HL-60 (cell line): ENCODE data around the gene AOPEP.

Experiments
- DNase-seq, 2 experiments: peaks; one replicate each; pipeline ENCODE4 v3.0.0-alpha.2; 2010 to 2020; ENCODE audit warnings: low read depth in 1 of 2, low spot score in 1 of 2
- H3K27ac ChIP-seq: fragments of 250-450 bp; sonication (Bioruptor Pico); replicated peaks from 2 replicates; pipeline ENCODE4 v1.5.1; 2020; ENCODE audit warnings: mild to moderate bottlenecking, moderate library complexity
- H3K27me3 ChIP-seq: fragments of 250-450 bp; sonication (Bioruptor Pico); 2 replicates; pipeline ENCODE4 v1.5.1; 2021; ENCODE audit warnings: mild to moderate bottlenecking, moderate library complexity; ENCODE audit not compliant: insufficient read depth, poor library complexity, severe bottlenecking
- H3K4me3 ChIP-seq: replicated peaks from 2 replicates; pipeline ENCODE4 v1.5.1; 2011; ENCODE audit warnings: mild to moderate bottlenecking, control low read depth, low read length; ENCODE audit not compliant: insufficient read depth
- GABPA ChIP-seq: IDR thresholded peaks from 2 replicates; pipeline ENCODE4 v1.6.1; 2012; ENCODE audit warnings: low read depth
- POLR2AphosphoS5 ChIP-seq: IDR thresholded peaks from 2 replicates; pipeline ENCODE4 v1.6.1; 2012; ENCODE audit warnings: low read depth
- SPI1 ChIP-seq: IDR thresholded peaks from 2 replicates; pipeline ENCODE4 v1.6.1; 2012; ENCODE audit warnings: low read depth, mild to moderate bottlenecking, borderline replicate concordance
- TF ChIP-seq, protein P1 (sequence below): IDR thresholded peaks from 2 replicates; pipeline ENCODE4 v1.6.1; 2012; ENCODE audit warnings: low read depth; ENCODE audit not compliant: insufficient replicate concordance
- TF ChIP-seq, protein P2 (sequence below): IDR thresholded peaks from one replicate; pipeline ENCODE4 v1.5.1; 2011; ENCODE audit warnings: low read length, control low read depth, inconsistent platforms; ENCODE audit not compliant: insufficient read depth

The AOPEP gene

DNA sequence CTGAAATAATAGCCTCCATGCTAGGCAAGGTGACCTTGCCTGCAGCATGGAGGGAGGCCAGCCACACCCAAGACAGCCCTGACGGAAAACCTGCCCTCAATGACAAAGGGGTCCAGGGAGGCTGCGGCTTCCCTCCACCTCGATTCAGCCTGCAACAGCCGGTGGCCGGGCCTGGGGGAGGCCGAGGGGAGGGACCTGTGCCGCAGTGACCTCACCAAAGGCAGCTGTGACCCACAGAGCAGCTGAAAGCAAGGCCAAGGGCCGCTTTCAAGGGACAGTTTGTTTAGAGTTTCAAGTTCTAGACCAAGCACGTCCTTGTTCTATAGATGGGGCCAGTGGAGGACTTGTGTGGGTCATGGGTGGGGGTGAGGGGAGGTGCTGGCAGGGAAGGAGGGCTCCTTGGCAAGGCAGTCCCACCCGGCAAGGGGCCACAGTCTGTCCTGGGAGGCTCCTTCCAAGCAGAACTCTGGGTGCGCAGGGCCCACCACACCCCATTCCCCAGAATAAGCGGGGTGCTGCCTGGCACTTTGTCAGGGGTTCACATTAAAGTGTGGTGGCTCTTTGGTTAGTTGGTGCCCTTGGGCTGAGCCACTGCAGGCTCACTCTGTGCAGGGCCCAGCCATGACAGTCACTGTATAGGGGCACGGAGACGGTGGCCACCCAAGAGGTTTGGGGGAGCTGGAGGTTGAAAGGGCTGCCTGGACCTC, 364.5 kb downstream of the AOPEP start:
- no peak for DNase-seq
- H3K27me3 ChIP-seq, result no peaks in the 10 kb centered on the region
- H3K27ac ChIP-seq, result no peak overlapping the region
- no peak overlapping the region for H3K4me3 ChIP-seq
- TF ChIP-seq GABPA, result no peak
- TF ChIP-seq SPI1, result no peak
- no peak for TF ChIP-seq POLR2AphosphoS5
- TF ChIP-seq, protein P1, sequence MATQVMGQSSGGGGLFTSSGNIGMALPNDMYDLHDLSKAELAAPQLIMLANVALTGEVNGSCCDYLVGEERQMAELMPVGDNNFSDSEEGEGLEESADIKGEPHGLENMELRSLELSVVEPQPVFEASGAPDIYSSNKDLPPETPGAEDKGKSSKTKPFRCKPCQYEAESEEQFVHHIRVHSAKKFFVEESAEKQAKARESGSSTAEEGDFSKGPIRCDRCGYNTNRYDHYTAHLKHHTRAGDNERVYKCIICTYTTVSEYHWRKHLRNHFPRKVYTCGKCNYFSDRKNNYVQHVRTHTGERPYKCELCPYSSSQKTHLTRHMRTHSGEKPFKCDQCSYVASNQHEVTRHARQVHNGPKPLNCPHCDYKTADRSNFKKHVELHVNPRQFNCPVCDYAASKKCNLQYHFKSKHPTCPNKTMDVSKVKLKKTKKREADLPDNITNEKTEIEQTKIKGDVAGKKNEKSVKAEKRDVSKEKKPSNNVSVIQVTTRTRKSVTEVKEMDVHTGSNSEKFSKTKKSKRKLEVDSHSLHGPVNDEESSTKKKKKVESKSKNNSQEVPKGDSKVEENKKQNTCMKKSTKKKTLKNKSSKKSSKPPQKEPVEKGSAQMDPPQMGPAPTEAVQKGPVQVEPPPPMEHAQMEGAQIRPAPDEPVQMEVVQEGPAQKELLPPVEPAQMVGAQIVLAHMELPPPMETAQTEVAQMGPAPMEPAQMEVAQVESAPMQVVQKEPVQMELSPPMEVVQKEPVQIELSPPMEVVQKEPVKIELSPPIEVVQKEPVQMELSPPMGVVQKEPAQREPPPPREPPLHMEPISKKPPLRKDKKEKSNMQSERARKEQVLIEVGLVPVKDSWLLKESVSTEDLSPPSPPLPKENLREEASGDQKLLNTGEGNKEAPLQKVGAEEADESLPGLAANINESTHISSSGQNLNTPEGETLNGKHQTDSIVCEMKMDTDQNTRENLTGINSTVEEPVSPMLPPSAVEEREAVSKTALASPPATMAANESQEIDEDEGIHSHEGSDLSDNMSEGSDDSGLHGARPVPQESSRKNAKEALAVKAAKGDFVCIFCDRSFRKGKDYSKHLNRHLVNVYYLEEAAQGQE, result no peak
- TF ChIP-seq, protein P2, sequence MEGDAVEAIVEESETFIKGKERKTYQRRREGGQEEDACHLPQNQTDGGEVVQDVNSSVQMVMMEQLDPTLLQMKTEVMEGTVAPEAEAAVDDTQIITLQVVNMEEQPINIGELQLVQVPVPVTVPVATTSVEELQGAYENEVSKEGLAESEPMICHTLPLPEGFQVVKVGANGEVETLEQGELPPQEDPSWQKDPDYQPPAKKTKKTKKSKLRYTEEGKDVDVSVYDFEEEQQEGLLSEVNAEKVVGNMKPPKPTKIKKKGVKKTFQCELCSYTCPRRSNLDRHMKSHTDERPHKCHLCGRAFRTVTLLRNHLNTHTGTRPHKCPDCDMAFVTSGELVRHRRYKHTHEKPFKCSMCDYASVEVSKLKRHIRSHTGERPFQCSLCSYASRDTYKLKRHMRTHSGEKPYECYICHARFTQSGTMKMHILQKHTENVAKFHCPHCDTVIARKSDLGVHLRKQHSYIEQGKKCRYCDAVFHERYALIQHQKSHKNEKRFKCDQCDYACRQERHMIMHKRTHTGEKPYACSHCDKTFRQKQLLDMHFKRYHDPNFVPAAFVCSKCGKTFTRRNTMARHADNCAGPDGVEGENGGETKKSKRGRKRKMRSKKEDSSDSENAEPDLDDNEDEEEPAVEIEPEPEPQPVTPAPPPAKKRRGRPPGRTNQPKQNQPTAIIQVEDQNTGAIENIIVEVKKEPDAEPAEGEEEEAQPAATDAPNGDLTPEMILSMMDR, result no peak

DNA sequence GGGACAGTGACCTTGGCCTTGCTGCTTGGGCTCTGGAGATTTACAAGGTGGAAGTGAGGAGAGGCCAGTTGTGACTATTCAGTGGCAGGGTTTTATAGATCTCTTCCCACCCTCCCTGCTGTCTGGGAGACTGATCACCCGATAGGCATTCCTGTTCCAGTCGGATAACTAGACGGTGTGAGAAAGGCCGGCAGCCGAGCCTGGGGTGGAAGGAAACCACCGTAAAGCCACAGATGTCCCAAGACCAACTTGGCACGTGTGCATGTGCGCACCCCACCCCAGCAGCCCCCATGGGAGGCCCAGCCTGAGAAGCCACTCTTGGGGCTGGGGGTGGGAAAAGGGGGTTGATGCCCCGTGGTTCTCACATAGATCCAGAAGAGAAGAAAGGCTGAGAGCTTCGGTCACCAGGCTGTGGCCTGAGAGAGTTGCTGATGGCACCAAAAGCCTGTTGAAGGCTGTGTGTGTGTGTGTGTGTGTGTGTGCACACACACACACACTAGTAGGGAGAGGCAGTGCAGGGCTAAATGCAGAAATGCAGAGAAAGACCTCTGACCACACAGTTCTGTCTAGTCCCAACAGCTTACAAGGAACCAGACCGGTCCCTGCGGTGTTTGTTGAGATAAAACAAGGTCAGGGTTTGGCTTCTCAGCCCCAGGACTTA, 365.2 kb downstream of the AOPEP start:
- Histone ChIP-seq H3K27me3 (no peaks in the 10 kb centered on the region), H3K27ac (no peak overlapping the region), H3K4me3 (no peak overlapping the region)
- no peak for TF ChIP-seq SPI1
- no peak for TF ChIP-seq POLR2AphosphoS5
- TF ChIP-seq GABPA, result no peak
- TF ChIP-seq, protein P1, result no peak
- TF ChIP-seq, protein P2, result no peak
- DNase-seq, result peak in 1 of 2 experiments; percentile 28

DNA sequence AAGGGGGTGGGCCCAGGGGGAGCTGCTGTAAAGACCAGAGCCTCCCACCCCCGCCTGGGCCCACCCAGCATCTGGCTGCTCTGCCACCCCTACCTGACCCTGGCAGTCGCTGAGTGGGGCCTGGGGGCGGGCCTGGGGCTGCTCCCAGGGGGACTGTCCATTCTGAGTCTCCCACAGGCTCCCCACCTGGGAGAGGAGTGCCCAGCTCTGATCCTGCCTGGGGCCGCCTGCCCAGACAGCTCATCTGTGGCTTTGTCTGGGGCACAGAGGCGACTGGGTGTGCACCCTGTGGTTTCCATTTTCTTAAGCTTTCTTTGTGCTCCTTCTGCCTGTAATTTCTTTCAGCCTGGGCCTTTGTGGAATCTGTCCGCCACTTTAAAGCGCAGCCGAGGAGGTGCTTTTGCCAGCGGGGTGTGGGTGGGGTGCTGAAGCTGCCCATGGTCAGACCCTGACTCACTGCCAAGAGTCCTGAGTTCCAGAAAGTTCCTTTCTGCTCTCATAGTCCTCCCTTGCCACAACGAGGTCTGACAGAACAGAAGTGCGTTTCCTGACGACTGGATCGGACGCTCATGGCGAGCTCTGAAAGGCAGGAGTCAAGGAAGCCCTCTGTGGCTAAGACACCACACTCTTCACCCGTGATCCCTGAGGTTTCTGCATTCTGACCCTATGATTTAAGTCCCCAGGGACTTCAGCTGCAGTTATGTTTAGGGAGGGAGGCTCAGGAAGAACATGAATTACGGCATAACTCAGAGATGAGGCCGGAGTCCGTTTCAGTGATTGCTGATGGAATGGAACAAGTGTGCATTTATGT, 366.0 kb downstream of the AOPEP start:
- Histone ChIP-seq H3K27ac (no peak overlapping the region), H3K27me3 (no peaks in the 10 kb centered on the region), H3K4me3 (no peak overlapping the region)
- TF ChIP-seq, protein P1, result no peak
- TF ChIP-seq GABPA, result no peak
- TF ChIP-seq POLR2AphosphoS5, result no peak
- no peak for TF ChIP-seq SPI1
- TF ChIP-seq, protein P2, result no peak
- DNase-seq, result peak in 1 of 2 experiments; percentile 9
